Measurements from ENCODE around the gene PTPRM. TPM values are rescaled to one million over a fixed set of nuclear protein-coding genes. Genes with fewer than 3 reads are reported as not detected.

The PTPRM gene
- total RNA-seq, 1 experiment from 2014 or later, result 6.2 TPM

GRCh38 chr18:8274370-8274769, 707.3 kb downstream of the PTPRM start:
- Histone ChIP-seq H3T11ph (ENCODE audit: low read length) (no peak overlapping the region), H3K23me2 (ENCODE audit: insufficient read length, low read depth, low read length, poor library complexity, severe bottlenecking) (no peaks in the 10 kb centered on the region), H2BK120ac (ENCODE audit: low read depth, low read length, poor library complexity, severe bottlenecking) (no peak overlapping the region), H3K4me2 (ENCODE audit: insufficient read depth, insufficient read length, low read length) (no peak overlapping the region), H3K27me3 (ENCODE audit: insufficient read depth, low read length) (no peaks in the 10 kb centered on the region), H3K56ac (ENCODE audit: insufficient read length, low read depth, low read length) (no peak overlapping the region), H3K9ac (ENCODE audit: extremely low read depth, insufficient read length, low read length) (no peak overlapping the region), H4K20me1 (ENCODE audit: control insufficient read depth, insufficient read depth, insufficient read length) (no peaks in the 10 kb centered on the region), H3K27ac (ENCODE audit: insufficient read length, low read depth, low read length) (no peak overlapping the region), H3K4ac (ENCODE audit: low read depth, low read length) (no peak overlapping the region), H2BK20ac (ENCODE audit: low read depth, low read length, poor library complexity, severe bottlenecking) (no peak overlapping the region), H3K18ac (ENCODE audit: insufficient read length, low read depth, low read length) (no peak overlapping the region), H4K5ac (ENCODE audit: insufficient read length, low read depth, low read length) (no peak overlapping the region), H3K14ac (ENCODE audit: insufficient read depth, low read length) (no peak overlapping the region), H4K8ac (replicated peaks; ENCODE audit: insufficient read length, low read depth, low read length) (no peak overlapping the region), H2BK12ac (ENCODE audit: insufficient read length, low read depth, low read length) (no peak overlapping the region), H3K4me1 (ENCODE audit: insufficient read depth, low read length) (no peaks in the 10 kb centered on the region), H2BK5ac (ENCODE audit: insufficient read length, low read length) (no peak overlapping the region), H4K91ac (ENCODE audit: insufficient read length, low read depth, low read length) (no peak overlapping the region), H3K79me1 (ENCODE audit: insufficient read depth, low read depth, low read length, poor library complexity, severe bottlenecking) (no peaks in the 10 kb centered on the region), H3K9me3 (ENCODE audit: control insufficient read depth, low read depth, low read length) (no peaks in the 10 kb centered on the region), H2BK15ac (ENCODE audit: low read depth, low read length) (no peak overlapping the region), H2AK5ac (ENCODE audit: insufficient read length, low read length) (no peak overlapping the region), H2AFZ (ENCODE audit: low read length) (no peak overlapping the region), H3K23ac (ENCODE audit: insufficient read length, low read depth, low read length) (no peak overlapping the region), H3K79me2 (ENCODE audit: insufficient read depth, low read length) (no peaks in the 10 kb centered on the region)
- H3K27me3 Mint-ChIP-seq (ENCODE audit: low read depth), result no peaks in the 10 kb centered on the region
- H3K4me3 Mint-ChIP-seq, result no peak overlapping the region
- no peaks in the 10 kb centered on the region for H3K9me3 Mint-ChIP-seq
- DNase-seq, result no peak
- no peak for TF ChIP-seq CTCF (conservative IDR thresholded peaks at IDR 0.05)
- no peaks in the 10 kb centered on the region for H3K36me3 Mint-ChIP-seq (ENCODE audit: insufficient read depth in 1 of 3, low read depth in 3 of 3)
- WGBS (ENCODE audit: extremely low coverage, insufficient read length, low lambda C conversion rate), result no CpG with 5 or more reads among the region's 1 CpG
- peaks cover 2 to 4% of the 10 kb centered on the region in 2 experiments; a peak in 2 of 4 replicates for H3K4me1 Mint-ChIP-seq
- no peak overlapping the region for H3K27ac Mint-ChIP-seq
